Stimulated activated CD4-positive, alpha-beta T cell treated with anti-CD3 and anti-CD28 coated beads, Interleukin-15, amount 100 ng/mL, for 24 hours (primary cell): ENCODE data around the gene TMEM86B.
"Not testable (repeated sequence)": the region's sequence is repeated elsewhere in the genome, so short reads cannot be mapped to it uniquely, and the experiment has no call there.

Experiments
- DNase-seq: peaks from one replicate; pipeline ENCODE4 v3.0.0-alpha.2; 2020

Gene TMEM86B

DNA sequence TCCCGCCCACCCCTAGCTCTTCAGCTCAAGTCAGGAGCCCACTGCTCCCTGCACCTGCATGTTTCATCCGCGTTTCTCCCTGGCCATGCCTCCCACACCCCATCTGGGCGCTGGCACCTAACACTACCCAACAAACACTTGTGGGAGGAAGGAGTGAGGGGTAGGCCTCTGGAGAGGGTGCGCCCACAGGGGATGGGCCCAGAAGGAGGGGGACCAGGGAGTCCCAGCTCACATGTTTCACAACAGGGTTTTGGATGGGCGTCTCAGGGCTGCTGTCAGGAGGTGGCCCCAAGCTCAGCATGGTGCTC is 12.1 kb upstream of the TMEM86B start:
- DNase-seq = no peak

- DNase-seq = no peak
Observed at GRCh38 chr19:55239004-55239403, 10.4 kb upstream of the TMEM86B start.

GRCh38 chr19:55238030-55238429 is 9.5 kb upstream of the TMEM86B start:
- no peak for DNase-seq

- no peak for DNase-seq
Observed at GRCh38 chr19:55232986-55233385, 4.4 kb upstream of the TMEM86B start.

- DNase-seq = no peak
Observed at GRCh38 chr19:55232286-55232602, 3.7 kb upstream of the TMEM86B start.

GRCh38 chr19:55231391-55232285 is 3.1 kb upstream of the TMEM86B start:
- no peak for DNase-seq

GRCh38 chr19:55230780-55231179 is 2.2 kb upstream of the TMEM86B start:
- no peak for DNase-seq

DNA sequence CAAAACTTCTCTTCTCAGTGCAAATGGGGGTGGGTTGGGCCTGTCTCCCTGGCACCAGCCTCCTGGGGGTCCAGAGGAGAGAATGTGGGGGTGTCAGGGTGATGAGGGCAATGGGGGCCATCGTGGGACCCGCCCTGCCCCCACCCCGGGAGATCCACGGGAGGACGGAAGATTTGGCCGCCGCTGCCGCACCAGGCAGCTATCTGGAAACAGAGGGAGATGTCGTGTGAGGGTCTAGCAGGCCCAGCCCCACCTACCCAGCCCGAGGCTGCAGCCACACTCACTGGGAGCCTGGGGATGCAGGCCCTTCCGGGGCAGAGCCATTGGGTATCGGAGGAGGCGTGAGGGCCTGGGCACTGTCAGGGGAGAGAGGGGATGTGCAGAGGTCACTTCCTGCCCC is 1.8 kb upstream of the TMEM86B start:
- DNase-seq = no peak

GRCh38 chr19:55229789-55230182 is 1.2 kb upstream of the TMEM86B start:
- DNase-seq = no peak

DNA sequence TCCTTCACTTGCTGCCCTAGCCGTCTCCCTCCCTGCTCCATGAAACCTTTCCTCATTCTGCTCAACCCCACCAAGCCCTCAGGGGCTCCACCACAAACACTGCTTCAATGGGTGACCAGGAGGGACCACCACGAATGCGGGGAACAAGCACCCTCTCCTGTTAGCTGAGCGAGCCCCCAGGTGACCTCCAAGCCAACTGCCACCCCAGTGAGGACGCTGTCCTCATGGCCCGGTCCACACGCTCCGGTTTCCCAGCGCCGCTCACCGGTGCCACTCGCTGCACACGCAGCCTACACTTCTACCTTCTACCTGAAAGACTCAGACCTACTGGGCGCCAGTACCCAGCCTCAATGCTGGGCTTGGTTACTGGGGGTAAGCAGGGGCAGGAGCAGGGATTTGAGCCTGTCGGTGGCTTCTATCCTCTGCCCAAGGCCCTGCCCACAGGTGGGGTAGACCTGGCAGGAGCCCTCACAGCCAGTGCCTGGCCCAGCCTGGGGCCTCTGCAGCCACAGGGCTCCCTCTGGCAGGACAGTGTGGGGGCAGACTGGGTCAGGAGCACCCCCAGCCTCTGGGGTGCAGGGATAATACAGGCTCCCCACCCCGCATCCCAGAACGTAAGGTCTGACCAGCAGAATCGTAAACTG is 704 bp upstream of the TMEM86B start:
- DNase-seq = no peak

GRCh38 chr19:55228015-55228391 is 560 bp downstream of the TMEM86B start:
- no peak for DNase-seq

GRCh38 chr19:55227241-55228014 is 1.1 kb downstream of the TMEM86B start:
- DNase-seq = no peak

- DNase-seq = no peak
Observed at GRCh38 chr19:55226788-55227187, 1.8 kb downstream of the TMEM86B start.

GRCh38 chr19:55226273-55226672 is 2.3 kb downstream of the TMEM86B start:
- DNase-seq = no peak

DNA sequence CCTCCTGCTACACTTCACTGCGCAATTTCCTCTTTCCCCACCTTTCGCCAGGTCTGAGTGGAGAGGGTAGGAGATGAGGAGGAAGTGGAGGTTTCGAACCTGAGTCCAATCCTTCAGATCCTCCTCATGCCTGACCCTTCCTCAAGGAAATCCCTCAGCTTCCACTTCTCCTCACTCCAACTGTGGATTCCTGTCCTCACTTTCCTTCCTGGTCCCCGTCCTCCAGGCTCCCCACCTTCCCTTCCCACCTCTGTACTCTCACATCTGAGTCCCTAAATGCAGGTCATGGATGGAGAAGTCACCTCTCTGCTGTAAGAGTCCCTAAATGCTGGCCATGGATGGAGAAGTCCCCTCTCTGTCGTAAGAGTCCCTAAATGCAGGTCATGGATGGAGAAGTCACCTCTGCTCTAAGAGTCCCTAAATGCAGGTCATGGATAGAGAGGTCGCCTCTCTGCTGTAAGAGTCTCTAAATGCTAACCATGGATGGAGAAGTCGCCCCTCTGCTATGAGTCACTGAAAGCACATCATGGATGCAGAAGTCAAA is 3.1 kb downstream of the TMEM86B start:
- DNase-seq = no peak

GRCh38 chr19:55224679-55225414 is 3.7 kb downstream of the TMEM86B start:
- not testable (repeated sequence) for DNase-seq

DNA sequence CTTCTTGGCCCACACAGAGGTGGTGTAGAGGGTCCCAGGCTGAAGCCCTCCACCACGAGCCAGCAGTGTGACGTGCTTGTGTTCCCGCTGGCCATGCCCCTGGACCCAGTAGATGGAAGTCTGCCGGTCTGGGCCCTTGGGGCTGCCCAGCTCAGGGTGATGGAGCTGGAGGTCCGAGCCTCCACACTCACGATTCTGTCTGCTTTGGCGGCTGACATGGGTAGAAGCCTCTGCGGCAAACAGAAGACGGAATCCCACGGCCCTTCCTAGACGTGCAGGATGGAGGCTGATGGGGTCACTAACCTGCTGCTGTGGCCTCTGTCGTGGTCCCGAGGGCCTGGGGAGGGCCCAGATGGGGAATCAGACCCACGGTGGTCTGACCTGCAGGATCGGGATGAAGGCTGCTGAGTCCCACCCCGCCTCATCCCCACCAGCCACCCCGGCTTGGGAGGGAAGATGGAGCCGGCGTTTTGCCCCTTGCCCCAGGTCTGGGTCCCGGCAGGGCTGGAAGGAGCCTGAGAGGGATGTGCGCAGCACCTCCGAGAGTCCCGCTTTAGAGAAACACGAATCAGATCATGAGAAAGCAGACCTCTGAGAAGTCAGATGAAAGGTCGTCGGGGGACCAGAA is 4.4 kb downstream of the TMEM86B start:
- no peak for DNase-seq

DNA sequence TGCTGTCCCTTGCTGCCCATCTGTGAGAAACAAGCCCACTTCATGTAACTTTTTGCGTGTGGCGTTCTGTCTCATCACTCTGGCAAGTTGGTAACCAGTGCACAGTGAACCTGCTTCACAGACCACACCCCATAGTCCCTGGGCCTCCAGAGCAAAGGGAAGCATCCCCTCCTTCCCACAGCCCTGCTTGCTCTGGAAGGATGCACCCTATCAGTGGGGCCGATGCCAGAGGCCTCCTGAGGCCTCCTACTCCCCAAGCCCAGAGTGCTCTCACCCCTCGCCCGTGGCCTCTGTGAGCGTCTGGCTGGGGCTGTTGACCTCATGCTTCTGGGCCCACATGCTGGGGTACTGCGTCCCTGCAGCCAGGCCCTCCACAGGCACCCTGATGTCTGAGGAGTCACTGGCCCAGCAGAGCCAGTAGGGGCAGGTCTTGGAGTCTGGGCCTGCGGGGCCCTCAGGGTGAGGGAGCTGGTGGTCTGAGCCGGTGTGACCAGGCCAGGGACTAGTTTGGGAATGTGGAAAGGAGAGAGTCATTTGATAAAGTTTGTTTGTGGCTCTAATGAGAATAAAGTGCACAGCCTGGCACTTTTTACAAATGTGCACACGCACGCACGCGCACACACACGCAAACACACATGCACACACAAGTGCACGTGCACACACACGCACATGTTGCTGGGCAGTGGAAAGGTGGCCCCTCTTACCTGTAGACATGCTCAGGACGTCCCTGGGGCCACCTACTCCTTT is 5.1 kb downstream of the TMEM86B start:
- DNase-seq = no peak

- DNase-seq = no peak
Observed at GRCh38 chr19:55220525-55220924, 8.0 kb downstream of the TMEM86B start.

DNA sequence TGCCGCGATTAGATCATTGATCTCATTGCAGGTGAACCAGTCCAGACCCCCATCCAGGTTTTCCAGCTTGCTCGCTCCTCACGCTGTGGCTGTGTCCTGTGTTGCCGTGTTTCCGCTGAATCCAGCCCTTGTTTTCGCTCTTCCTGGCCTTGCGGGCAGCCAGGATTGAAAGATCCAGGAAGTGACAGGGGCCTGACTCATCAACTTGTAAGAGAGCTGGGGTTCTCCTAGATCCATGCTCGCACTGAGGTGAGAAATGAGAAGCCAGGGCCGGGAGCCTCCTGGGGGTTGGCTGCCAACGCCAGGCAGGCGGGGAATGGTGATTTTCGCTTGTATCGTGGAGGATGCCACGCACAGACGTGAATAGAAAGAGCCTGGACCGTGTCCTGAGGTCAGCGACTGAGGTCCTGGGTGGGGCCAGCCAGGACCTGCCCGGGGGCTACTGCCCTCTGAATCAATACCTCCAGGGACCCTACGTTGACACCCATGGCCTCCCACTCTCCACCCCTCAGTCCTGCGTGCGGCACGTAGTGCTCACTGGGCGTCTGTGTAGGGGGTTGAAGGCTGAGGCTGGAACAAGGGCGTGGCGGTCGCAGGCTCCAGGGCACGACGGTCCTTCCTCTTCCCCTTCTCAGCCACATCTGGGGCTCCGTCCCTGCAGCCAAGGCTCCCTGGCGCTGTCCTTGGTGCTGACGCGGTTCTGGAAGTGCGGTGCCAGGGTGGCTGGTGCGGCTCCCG is 11.9 kb downstream of the TMEM86B start:
- DNase-seq = peak; percentile 78

- no peak for DNase-seq
Observed at GRCh38 chr19:55213547-55213946, 15.0 kb downstream of the TMEM86B start.
